ENCODE results near the gene TRIM52. TPM values are rescaled to one million over a fixed set of nuclear protein-coding genes. Genes with fewer than 3 reads are reported as not detected.

TRIM52 gene
- total and polyA plus RNA-seq, 10 of the 15 experiments (the other 5 are each of a cell fraction or from before 2014, with no cell fraction given): 1.4 to 24.3 (median 8.1) TPM

DNA sequence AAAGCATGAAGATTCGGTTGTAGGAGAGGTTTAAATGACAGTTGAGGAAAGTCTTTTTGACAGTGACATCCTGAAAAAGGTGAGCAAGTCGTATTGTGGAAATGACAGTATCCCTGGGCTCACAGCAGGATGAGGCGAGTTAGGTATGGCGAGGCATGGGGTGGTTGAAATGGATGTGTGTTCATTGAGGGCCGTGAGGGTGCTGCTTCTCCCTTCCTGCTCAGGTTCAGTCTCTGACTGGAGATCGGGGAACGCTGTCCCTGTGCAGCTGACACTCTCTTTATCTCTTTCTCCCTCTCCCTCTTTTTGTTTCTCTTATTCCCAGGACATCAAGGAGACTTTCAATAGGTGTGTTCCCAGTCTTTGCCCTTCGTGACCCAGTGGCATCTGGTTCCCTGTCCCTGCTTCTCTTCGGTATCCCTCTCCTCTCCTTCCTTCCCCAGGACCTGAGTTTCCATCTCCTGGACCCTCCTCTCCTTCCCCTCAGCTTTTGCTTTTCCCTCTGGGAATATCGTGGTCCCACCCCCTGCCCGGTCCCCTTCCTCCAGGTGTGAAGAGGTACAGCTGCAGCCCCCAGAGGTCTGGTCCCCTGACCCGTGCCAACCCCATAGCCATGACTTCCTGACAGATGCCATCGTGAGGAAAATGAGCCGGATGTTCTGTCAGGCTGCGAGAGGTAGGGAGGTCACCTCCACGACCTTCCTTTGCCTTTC is 27.7 kb downstream of the TRIM52 start:
- Histone ChIP-seq H3K4me3 (no peak overlapping the region), H4K20me1 (ENCODE audit: control insufficient read depth, insufficient read depth) (peaks cover 6% of the 10 kb centered on the region), H3K4me2 (ENCODE audit: control insufficient read depth, insufficient read depth) (no peak overlapping the region), H2AFZ (ENCODE audit: control insufficient read depth, low read depth, low read length) (no peak overlapping the region), H3K27me3 (replicated peaks in 1 of 2; ENCODE audit: control insufficient read depth in 2 of 2, insufficient read depth in 2 of 2, low read length in 1 of 2) (no peaks in the 10 kb centered on the region), H3K36me3 (ENCODE audit: control insufficient read depth in 2 of 2, insufficient read depth in 2 of 2, low read length in 1 of 2) (peaks cover 26 to 43% of the 10 kb centered on the region in 2 experiments), H3K79me2 (ENCODE audit: control insufficient read depth, insufficient read depth, low read length) (peaks cover 5% of the 10 kb centered on the region), H3K27ac (ENCODE audit: control insufficient read depth, insufficient read depth) (no peak overlapping the region), H3K9me3 (replicated peaks; ENCODE audit: control insufficient read depth, insufficient read depth, low read length) (no peaks in the 10 kb centered on the region), H3K9ac (ENCODE audit: control insufficient read depth, insufficient read depth, low read length) (no peak overlapping the region), H3K4me1 (ENCODE audit: control insufficient read depth, insufficient read depth, low read length) (no peaks in the 10 kb centered on the region)
- no peak for DNase-seq (ENCODE audit: low read depth, low spot score)
- ChIA-PET POLR2A (interaction anchor here (3.0 kb wide), 1 partner anchor 9 kb away, joined by 10 read pairs; no protein-coding TSS in a partner anchor), SMC1A (ENCODE audit: uncharacterized antibody, unreplicated experiment) (no interaction called here), CTCF (no interaction called here), RAD21 (ENCODE audit: unreplicated experiment) (no interaction called here)
- no peak for ATAC-seq
- no peak for FAIRE-seq
- no TSS peak for BruUV-seq (replicated peaks)
- intact Hi-C loops (cut with micrococcal nuclease; ENCODE audit: unreplicated experiment) (no loop called here), in situ Hi-C loops (cut with MboI) (no loop called here)
- 70% methylated on average over 16 of the region's 16 CpGs for WGBS (ENCODE audit: insufficient coverage, insufficient replicate concordance, low lambda C conversion rate, missing lambda C conversion rate)
- TF ChIP-seq KLF5 (IDR thresholded peaks at IDR 0.05; ENCODE audit: partially characterized antibody) (no peak), CHD2 (IDR thresholded peaks at IDR 0.05; ENCODE audit: borderline replicate concordance, low read depth, low read length) (no peak), MEF2A (IDR thresholded peaks at IDR 0.05; ENCODE audit: insufficient read depth, low read depth, low read length) (no peak), JUNB (IDR thresholded peaks at IDR 0.05) (no peak), RELB (IDR thresholded peaks at IDR 0.05; ENCODE audit: low read depth) (no peak), EED (IDR thresholded peaks at IDR 0.05; ENCODE audit: low read depth) (no peak)

All from GM12878 (cell line).